HG03103 (cell line): Measurements from ENCODE around the gene GLYR1.

Experiments used
- ATAC-seq: cut with Tn5 transposase; IDR thresholded peaks from one replicate; pipeline ENCODE4 v1.9.1; 2021; ENCODE audit warnings: low read depth; ENCODE audit not compliant: unreplicated experiment

GLYR1 gene

DNA sequence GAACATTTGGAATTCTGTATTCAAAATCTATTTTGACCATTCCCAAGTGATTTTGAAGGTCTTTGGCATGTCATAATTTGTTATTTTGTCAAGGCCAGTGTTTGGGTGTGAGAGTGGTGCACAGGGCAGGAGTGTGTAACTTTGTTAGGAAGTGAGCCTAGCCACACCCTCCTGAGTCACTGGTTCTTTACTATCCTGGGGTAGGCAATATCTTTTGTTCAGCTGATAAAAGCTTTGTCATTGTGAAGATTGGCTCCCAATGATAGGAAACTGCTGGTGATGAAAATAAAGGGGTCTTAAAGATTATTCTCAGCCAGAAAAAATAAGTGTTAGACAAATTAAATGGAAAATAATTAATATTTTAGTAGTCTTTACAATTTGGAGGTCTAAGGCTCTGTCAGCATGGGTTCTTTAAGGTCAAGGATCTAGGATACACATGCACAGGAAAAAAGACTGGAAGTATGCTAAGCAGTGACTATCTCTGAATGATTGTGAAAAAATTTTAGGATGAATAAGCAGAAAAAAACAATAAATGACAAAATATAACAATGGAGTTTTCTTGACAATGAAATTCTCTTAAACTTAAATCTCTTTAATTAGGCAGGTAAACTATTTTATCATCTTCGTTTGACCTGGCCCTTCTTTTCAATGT lies 5.3 kb upstream of the GLYR1 start:
- ATAC-seq: no peak

DNA sequence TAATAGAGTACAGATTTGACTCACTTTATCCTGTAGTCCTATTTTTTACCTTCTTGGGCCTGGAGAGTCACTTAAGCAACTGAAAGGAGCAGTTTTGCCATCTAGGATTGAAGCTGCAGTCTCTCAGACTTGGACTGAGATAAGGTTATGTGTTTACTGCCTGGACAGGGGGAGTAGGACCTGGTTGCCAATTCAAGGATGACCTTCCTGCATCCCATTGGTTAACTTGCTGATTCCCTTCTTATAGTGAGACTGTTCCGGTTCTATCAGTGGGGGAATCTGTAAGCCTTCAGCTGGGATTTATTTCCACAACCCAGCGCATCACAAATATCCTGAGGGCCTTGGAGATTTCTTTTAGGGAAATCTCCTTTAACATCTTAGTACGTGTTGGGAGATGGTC lies 3.1 kb upstream of the GLYR1 start:
- no peak for ATAC-seq

DNA sequence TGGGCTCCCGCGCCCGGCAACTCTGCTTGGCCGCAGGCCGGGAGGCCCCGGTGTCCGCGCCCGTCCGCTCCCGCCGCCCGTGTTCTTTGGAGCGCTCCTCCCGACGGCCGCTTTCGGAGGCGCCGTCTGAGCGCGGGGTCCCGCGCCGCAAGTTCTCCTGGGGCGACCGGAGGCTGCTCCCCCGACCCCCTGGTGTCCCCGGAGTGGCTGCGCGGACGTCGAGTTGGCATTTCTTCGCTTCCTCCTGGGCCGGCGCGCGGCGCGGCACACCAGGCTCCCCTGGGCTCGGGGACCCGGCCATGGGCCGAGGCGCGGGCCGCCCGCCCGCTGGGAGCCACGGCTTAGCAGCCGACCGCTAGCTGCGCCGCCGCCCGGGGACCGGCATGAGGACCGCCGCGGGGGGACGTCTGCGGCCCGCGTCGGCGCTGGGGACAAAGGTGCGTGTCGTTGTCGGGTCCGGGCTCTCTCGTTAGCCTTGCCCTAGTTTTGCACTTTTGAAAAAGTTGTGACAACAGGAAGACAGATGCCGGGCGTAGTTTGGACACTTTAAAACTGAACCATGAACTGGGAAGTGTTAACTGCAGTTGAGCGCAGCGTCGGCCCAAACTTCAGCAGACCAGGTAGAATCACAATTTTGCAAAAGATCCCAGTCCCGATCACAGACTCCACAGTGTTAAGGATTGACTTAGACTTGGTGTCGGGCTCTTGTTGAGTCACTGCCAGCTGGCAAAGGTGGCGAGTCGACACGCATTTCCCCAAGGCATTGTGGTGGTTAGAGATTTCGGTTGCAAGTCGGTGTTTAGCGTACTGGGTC lies 893 bp upstream of the GLYR1 start:
- ATAC-seq: peak; percentile 6

DNA sequence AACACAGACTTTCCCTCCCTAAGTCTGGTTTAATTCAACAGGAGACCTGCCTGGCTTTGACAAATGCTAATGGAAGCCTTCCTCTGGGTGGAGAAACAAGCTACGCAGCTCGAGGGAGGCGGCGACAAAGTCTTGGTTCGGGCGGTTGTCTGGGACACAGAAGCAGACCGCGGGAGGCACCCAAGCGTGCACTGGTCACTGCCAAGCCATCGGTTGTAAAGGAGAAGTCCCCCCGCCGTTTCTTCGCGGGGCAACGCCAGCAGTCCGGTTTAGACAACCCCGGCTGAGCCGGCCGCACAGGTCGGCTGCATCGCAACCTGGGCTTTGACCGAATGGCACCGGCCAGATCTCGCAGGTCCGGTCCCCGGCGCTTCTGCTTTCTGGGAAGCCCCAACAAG lies 586 bp downstream of the GLYR1 start:
- ATAC-seq: peak; percentile 23

- no peak for ATAC-seq
Observed at GRCh38 chr16:4840984-4841383, 6.1 kb downstream of the GLYR1 start.

DNA sequence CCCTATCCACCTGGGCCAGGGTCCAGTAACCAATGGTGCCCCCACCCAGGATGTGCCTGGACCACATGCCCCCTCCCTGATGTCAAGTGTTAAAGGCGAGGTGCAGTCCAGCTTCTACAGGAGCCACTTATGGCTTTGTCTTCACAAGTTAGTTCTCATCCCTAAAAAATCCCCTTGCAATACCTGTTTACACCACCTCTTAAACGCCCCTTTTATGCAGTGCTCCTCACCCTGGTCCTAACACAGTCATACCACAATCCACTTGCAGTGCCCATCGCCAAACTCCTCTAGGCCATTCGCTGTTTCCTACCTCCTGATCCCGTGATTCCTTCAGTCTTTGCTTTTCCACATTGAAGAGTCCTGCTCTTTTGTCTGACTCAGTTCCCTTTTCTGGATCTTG lies 7.1 kb downstream of the GLYR1 start:
- ATAC-seq: no peak

- ATAC-seq: no peak
Observed at GRCh38 chr16:4837733-4838501, 9.2 kb downstream of the GLYR1 start.

- no peak for ATAC-seq
Observed at GRCh38 chr16:4836727-4837126, 10.4 kb downstream of the GLYR1 start.

DNA sequence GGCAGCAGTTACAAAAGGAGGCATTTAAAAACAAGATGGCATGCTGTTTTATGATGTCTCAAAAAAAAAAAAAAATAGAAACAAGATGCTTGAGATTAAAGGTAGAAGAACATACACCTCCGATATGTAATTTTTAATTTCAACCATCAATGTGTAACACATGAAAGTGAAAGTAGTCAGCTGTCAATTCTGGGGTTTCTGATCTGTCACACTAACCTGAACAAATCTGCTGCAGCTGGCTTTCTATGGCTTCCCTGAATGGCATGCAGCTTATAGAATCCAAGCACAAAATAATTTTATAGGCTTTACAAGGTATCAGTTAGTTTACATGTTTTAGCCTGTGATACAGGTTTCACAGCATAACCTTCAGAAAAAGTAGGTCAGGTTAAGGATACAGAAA lies 13.5 kb downstream of the GLYR1 start:
- ATAC-seq: no peak

GRCh38 chr16:4832698-4833343 lies 14.3 kb downstream of the GLYR1 start:
- no peak for ATAC-seq

DNA sequence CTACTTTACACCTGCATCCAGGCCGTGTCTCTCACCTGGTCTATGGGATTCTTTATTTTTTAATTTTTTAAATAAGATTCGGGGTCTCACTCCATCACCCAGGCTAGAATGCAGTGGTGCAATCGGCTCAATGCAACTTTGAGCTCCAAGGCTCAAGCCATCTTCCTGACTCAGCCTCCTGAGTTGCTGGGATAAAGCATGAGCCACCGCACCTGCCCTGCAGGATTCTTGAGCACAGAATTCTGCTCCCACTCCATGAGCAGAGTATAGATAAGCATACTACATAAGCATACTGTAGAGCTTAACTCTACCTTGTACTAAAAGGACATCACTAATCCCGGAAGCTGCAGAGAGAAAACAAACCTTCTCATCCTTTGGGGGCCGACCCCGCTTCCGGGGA lies 15.5 kb downstream of the GLYR1 start:
- ATAC-seq: no peak

- no peak for ATAC-seq
Observed at GRCh38 chr16:4830408-4830807, 16.7 kb downstream of the GLYR1 start.

GRCh38 chr16:4828567-4829321 lies 18.3 kb downstream of the GLYR1 start:
- ATAC-seq: no peak

GRCh38 chr16:4826980-4827379 lies 20.1 kb downstream of the GLYR1 start:
- ATAC-seq: no peak

- no peak for ATAC-seq
Observed at GRCh38 chr16:4826526-4826925, 20.6 kb downstream of the GLYR1 start.

DNA sequence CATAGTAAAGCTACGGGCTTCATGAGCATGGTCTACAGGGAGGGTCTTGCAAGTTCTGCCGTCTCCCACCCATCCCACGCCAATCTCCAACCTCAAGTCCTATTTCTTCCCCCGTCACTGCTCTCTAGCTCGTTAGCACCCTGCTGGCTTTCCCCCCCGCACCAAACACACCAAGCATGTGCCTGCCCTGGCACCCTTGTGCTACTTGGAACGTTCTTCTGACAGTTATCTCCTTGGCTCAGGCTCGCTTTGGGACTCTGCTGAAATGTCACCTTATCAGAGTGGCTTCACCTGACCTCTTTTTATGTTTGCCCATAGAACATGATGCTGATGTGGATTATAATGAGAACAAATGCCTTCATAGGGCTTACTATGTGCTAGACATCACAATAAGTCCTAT lies 21.9 kb downstream of the GLYR1 start:
- ATAC-seq: no peak

DNA sequence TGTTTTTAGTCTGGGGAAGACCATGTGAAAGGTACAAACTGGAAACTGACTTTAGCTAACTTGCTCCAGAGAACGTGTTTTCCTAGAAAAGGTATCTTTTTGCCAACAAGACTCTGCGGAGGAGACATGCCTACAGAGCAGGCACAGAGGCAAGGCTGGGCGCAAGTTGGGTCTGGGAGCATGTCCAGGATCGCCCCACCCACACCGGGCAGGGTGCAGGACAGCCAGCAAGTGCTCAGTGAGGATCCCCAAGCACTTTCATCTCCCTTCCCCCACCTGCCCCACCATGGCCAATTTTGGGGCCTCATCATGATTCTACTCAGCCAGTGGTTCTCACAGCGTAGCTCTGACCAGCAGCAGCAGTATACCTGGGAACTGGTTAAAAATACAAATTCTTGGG lies 26.4 kb downstream of the GLYR1 start:
- ATAC-seq: no peak

DNA sequence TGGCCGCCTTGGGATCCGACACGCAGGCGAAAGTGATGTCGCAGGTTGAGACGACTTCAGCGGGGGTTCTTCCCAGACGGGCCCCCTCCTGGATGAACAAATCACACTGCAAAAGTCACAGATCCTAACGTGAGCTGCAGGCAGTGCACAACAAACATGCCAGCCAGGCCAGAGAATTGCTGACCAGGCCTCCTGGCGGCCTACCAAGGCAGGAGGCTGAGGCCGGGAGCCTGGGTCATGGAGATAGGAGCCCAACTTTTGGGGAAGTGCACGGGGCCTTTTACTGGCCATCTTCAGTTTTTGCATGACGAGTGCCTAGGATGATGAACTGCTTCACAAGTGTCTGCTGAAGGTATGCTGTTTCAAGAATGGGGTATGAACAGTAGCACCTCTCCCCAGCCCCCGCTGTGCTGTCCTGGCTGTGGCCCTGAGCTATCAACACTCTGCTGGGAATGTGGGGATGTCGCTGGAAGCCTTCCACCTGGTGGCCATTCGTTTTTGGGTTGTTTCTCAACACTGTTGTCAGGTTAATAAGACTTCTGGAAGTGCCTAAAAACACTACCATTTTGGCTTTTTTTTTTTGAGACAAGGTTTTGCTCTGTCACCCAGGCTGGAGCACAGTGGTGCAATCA lies 32.4 kb downstream of the GLYR1 start:
- ATAC-seq: no peak

- ATAC-seq: no peak
Observed at GRCh38 chr16:4814046-4814445, 33.0 kb downstream of the GLYR1 start.
